Stimulated activated CD8-positive, alpha-beta memory T cell treated with anti-CD3 and anti-CD28 coated beads, Interleukin-15, amount 100 ng/mL, for 1 hour (primary cell): ENCODE results near the gene GNA12.

ENCODE experiments used
- DNase-seq: peaks from one replicate; pipeline ENCODE4 v3.0.0-alpha.2; 2020; ENCODE audit warnings: low read depth

The GNA12 gene

DNA sequence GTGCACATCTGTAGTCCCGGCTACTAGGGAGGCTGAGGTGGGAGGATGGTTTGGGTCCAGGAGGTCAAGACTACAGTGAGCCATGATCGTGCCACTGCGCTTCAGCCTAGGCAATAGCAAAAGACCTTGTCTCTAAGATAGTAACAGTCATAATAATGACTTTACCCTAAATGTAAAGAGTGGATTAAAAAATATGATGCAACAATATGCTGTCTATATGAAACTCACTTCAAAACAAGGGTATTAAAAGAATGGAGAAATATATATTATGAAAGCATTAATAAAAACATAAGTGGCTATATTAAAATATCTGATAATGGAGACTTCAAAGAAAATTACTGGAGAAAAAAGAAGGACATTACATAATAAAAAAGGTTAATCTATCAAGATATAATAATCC lies 5.7 kb downstream of the GNA12 start:
- DNase-seq: no peak

DNA sequence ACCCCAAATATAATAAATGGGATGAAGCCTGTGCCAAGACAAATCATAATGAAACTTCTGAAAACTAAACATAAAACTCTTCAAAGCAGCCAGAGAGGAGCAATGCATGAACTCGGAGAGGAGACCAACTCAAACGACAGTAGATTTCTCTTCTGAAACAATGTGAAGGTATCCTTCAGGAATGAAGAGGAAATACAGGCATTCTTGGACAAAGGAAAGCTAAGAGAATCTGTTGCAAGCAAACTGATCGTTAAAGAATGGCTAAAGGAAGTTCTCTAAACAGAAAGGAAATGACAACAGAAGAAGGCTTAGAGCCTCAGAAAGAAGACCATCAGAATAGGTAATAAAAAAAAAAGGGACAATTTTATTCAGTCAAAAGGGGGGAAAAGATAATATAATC lies 6.6 kb downstream of the GNA12 start:
- DNase-seq: no peak

DNA sequence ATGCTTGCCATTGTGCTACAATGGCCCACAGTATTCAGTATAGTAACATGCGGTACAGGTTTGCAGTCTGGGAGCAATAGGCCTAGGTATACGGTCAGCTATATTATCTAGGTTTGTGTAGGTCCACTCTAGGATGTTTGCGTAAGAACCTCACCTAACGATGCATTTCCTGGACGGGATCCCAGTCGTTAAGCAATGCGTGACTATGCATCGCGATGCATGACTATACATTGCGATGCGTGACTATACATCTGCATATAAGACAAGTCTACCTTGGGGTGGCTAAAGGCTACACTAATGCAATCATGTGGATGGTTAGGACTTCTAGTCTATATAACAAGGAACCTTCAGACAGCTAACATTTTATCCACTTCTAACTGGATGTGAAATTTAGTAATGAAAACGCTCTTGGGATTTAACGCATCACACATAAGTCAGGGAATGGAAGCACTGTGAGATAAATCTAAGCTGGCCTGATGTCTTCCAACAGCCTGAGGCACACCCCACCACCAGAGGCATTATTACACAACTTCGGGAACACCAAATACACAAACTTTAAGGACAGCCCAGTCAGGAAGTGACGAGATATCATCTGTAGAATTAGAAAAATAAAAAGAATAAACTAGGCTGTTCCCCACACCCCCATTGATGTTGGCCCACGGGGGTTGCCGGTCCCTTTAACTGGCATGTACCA lies 9.2 kb downstream of the GNA12 start:
- no peak for DNase-seq

DNA sequence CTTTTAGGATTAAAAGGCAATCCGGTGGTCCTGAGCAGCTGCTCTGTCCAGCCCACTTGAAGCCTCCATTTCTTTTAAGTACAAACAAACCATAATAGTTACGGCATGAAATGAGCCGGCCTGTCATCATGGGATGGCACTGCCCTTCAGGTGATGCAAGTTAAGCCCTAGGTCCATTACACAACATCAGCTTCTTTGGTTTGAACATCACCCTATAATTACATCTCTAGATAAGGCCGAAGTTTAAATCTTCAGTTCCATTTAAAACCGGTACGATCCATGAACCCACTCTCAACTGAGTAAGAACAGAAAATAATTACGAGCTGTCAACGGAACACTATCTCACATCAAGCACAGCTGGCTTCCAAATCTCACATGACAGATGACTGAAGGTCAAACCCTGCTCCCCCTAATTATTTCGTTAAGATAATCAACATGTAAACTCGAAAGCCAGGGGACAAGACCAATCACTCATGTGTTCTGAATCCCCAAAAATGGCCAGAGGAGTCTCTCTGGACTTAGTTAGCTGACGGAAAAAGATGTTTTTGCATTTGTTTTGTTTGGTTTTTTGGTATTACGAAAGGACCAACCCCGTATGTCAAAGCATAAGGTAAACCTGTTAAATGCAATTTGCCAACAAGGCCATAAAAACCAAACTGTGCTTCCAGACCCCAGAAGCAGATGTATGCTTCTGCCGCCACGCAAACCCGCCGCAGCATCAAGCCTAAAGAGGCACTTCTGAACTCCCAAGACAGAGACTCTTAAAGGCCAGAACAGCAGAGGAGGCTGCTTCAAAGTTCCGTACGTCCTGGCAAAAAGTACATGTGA lies 10.8 kb downstream of the GNA12 start:
- DNase-seq: no peak

DNA sequence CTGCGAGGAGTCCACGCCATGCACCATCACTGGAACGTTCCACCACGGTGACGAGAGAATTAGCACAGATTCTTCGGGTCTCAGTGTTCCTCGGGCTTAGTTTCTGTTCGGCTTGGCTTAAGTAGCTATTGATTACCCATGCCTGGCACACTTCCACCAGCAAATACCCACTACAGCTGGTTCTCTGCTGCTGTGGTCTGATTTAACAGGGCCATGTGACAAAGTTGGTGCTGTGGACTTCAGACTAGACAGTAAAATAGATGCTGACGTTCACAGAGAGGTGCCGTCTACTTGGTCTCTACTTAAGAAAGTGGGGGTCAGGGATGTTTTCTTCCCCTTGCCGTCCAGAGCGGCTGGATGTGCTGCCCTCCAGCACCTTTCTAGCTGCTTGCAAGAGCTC lies 11.6 kb downstream of the GNA12 start:
- no peak for DNase-seq

DNA sequence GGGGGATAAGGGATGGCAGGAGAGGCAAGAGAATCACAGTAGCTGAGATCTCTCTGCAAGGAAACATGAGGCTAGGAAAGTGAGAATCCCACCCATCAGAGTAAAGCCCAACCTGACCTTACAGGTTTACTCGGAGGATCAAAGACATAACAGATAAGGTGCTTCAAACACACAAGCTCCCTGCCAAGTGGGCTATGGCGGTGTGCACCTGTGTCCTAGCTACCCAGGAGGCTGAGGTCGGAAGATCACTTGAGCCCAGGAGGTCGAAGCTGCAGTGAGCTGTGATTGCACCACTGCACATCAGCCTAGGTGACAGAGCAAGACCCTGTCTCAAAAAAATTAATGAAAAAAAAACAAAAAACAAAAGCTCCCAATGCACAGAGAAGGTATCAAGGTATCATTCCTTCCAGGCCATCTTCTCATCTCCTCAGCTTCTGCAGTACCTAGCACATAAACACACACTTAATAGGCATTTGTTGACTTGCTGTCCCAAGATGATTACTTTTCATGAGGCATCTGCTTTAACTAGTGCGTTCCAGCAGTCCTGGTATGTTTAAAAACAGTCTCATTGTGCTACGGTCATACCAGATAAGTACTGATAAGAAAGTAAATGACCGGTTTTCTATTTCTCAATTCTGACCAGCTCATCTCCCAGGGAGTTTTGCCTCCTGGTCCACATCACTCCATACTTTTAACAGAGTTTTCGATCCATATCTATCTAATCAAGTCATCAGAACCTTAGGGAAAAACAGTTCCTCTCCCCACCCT lies 13.3 kb downstream of the GNA12 start:
- no peak for DNase-seq

DNA sequence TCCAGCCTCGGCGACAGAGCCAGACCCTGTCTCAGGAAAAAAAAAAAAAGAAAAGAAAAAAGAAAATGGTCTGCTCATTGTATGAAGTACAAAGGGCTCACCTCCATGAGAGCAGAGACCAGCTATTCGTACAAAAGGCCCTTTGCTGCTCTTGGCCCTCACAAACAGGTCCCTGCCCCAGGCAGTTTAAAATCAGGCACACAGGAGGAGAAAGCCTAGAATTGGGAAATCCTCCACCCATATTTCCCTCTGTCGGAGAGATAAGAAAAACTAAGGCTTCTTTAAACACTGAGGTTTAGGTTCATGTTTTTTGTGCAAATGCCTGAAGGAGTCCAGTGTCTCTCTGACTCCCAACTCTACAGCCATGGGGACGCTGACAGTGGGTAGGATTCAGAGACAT lies 15.1 kb downstream of the GNA12 start:
- DNase-seq: no peak

DNA sequence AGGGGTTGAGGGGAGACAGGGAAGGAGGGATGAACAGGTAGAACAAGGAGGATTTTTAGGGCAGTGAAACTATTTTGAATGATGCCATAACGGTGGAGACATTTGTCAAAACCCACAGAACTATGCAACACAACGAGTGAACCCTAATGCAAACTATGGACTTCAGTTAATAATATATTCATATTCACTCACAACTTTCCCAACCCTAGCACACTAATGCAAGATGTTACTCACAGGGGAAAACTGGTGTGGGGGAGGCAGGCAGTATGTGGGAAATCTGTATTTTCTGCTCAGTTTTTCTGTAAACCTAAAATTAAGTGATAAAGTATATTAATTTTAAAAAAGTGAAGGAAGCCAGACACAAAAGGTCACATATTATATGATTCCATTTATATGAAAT lies 17.3 kb downstream of the GNA12 start:
- DNase-seq: no peak

DNA sequence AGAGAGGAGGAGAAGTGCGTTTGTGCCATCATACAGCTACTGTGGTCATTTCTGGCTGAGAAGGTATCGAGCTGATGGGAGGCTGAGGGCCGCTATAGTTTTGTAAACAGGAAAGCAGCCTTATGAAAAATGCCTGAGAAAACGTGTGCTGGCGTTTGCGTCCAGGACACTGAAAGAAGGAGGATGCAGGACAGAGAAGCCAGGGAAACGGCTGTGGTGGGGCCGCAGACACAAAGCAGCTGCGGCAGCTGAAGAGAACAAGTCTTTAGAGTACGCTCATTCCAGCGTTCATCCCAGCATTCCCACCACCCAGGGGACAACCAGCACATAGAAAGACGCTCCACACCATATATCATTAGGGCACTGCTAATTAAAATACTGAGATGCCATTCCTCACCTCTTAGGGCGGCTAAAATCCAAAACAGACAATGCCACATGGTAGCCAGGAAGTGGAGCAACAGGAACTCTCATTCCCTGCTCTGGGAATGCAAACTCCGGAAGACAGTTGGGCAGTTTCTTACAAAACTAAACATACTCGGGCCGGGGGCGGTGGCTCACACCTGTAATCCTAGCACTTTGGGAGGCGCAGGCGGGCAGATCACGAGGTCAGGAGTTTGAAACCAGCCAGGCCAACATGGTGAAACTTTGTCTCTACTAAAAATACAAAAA lies 18.4 kb downstream of the GNA12 start:
- no peak for DNase-seq

DNA sequence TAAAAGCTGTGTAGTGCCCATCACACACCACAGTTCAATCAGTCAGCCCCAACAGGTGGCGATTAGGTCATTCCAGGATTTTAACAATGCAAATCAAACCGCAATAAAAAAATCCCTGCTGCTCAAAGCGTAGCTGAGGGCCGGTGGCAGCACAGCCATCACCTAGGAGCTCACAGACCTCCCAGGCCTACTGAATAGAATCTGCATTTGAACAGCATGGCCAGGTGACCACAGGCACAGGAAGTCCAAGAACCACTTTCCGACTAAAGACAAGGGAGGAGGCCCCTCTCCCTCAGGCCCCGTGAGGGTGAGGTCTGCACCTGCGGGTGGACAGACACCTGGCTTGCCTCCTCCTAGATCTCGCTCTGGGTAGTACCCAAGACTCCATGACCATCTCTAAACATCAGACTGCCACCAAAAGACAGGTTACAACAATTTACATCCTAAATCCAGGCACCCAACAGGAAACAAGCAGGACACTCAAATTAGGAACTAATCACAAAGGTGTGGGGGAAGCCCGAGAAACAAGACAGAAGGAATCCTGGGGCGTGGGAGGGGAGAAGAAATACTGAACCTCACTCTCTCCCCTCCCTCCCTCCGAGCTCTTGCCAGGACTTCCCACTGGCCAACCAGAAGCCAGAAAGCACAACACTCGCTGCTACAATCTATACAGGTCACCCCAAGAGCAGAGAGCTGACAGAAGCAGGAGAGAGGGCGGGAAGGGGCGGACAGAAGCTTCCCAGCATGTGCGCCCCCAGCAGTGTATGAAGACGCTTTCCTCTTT lies 19.2 kb downstream of the GNA12 start:
- no peak for DNase-seq

DNA sequence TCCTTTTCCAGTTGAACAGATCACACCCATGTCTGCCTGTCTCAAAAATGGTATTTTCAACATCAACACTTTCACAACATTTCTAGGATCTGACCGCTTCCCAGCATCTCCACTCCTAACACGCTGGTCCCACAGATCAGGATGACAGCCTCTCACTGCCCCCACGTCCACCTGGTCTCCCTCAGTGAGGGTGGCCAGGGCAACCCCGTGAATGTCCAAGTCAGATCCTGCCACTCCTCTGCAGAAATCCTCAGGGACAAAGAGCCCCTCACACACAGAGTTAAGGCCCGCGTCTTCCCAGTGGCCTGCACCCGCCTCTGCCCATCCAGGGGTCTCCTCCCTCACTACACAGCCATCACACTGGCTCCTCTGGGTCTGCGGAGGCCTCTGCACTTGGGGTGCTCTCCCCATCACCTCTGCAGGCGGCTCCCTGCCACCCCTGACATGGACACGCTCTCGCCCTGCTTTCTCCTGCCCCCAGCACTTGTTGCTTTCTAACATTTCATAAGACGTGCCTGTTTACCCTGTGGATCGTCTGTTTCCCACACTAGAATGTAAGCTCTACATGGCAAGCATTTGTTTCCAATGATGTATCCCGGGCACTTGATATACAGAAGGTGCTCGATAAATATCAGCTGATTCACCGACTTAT lies 20.0 kb downstream of the GNA12 start:
- no peak for DNase-seq

DNA sequence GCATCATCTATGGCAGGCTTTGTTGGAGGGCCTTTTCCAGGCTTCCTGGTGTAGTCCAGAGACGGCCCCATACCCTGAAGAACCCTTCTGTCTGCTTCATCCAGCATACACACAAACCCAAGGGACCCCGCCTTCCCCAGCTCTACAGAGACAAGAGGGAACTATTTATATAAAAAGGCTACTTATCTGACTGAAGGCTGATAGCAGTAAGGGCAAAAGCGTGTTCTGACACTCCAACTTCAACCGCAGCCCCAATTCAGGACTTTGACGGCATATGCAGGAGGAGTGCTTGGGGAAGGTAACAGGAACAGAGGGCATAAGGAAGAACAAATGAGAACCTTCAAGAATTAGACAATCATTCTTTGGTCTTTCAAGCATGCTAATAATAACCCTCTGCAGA lies 21.0 kb downstream of the GNA12 start:
- no peak for DNase-seq

DNA sequence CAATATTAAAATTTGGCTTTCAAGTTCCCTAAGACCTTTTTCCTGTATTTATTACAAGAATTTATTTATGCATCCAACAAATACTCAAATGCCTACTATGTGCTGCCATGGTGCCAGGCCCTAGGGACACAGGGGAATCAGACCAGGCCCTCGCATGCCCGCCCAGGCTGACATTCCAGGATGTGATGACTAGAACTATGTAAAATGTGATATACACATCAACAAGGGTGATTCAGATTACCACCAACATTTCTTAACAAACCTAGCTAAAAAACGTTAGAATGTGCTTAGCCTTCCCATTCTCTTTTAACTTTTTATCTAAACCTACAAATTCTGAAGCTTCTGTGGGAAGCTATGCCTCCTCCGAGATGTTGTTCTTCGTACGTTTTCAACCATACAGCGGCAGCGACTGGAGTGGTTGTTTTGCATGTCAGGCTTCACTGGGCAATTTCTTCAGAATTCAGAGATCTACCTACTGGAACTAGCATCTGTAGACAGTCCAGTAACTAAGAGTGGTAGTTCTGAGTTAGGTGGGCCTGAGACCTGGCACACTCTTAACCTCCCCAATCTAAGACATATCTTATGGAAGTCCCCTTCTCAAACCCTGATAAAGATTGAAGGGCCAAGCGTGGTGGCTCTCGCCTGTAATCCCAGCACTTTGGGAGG lies 22.1 kb downstream of the GNA12 start:
- DNase-seq: no peak

DNA sequence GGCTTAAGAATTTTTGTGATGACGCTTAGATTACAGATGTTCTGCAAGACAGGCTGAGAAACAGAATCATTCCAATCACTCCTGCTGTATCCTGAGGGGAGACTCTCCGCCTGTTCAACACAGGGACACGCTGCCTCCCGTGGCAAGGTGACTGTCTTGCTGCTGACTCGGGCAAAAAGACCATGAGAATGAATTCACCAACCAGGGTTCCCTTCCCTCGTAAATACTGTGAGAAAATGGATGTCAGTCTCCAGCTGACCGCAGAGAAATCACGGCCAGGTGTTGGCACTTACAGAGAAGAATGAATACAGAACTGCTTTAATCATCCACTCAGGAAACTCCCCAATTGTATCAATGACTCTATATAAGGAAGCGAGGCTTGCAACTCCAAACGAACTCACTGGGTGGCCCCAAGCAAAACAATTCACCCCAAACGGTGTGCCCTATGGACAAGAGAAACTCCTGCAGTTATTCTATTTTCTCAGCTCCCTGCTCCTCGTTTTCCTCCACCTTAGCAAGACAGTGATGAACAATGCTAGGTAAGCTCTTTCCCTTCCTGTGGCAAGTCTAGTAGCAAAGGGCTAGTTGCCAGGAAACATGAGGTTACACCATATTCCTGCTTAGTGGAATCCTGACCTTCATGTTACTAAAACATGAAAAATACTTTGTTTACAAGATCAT lies 22.8 kb downstream of the GNA12 start:
- DNase-seq: no peak

DNA sequence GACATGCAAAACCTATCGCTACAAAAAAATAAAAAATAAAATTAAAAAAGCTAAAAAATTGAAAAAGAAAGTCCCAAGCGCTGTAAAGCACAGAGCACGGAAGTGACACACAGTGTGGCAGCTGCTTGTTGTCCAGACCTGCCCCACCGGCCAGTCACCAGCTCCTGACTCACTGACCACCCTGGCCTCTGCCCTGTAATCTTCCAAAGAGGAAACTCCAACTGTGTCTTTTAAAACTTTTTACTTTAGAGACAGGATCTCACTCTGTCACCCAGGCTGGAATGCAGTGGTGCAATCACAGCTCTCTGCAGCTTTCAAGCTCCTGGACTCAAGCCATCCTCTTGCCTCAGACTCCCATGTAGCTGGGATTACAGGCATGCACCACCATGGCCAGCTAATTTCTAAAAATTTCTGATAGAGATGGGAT lies 23.6 kb downstream of the GNA12 start:
- DNase-seq: no peak

DNA sequence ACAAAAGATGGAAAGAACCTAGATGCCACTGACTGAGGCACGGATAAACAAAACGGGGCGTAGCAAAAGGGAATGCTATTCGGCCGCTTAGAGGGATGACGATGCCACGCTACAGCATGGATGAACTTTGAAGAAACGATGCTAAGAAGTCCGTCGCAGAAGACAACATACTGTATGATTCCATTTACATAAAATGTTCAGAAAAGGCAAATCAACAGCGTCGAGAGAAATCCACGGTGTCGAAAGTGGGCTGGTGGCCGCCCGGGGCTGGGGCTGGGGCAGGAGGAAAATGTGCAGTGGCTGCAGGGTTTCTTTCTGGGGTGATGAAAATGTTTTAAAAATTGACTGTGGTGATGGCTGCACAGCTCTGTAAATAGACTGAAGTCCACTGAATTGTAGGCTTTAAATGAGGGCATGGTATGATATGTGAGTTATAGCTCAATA lies 24.1 kb downstream of the GNA12 start:
- DNase-seq: no peak

DNA sequence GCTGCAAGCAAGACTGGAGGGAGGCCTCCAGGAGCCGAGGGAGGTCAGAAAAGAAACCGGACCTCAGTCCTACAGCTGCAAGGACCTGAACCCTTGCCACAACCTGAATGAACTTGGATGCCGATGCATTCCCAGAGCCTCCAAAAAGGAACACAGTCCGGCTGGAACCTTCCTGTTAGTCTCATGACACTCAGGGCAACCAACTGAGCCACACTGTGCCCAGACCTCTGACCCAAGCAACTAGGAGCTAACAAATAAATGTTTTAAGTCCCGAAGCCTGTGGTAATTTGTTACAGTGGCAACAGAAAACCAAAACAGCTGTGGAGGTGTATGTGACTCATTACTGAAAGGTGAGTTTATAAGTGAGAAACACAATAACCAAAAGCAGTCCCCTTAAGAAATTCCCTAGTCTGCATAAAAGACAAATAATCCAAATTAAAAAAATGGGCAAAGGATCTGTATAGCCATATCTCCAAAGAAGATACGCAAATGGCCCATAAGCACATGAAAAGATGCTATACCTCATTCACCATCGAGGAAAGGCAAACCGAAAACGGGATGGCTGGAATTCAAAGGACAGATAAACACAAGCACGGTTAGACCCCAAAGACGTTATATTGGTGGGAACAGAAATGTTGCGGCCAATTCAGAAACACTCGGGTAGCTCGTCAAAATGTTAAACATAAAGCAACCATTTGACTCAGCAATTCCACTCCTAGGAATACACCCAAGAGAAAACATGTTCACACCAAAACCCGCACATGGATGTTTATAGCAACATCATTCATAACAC lies 24.8 kb downstream of the GNA12 start:
- DNase-seq: no peak

DNA sequence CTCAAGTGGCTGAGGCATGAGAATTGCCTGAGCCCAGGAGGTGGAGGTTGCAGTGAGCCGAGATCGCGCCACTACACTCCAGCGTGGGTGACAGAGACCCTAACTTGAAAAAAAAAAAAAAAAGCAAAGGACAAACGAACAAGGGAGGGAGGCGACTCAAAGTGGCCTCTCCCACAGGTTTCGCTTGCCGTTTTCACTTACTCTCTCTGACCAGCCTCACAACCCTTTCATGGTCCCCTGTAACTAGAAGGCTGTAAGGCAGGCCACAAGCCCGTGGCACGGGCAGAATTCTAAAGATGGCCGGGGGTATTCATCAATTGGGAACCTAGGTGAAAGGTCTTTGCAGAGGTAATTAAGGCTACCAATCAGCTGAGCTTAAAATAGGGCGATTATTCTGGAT lies 25.5 kb downstream of the GNA12 start:
- no peak for DNase-seq

DNA sequence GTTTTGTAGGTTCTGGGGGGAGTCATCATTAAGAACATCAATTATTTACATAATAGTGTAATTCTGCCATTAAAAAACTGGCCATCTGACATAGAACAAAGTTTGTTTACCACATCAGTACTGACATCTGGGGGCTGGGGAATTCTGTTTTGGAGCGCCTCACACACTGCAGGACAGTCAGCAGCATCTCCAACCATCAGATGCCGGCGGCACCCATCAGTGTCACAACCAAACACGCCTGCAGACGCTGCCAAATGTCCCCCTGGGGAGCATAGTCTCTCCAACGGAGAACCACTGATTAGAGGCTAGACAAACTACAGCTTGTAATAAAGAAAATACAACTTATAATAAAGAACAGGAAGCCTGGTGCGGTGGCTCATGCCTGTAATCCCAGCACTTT lies 26.0 kb downstream of the GNA12 start:
- no peak for DNase-seq
